Activated CD8-positive, alpha-beta memory T cell treated with anti-CD3 and anti-CD28 coated beads, Interleukin-2, amount 50 U/mL, for 1 hour (primary cell): ENCODE measurements around the gene HSPA1A.

Experiments used
- DNase-seq: peaks from one replicate; pipeline ENCODE4 v3.0.0-alpha.2; 2020; ENCODE audit errors: extremely low read depth

The HSPA1A gene

GRCh38 chr6:31815025-31815838 is at the start of gene HSPA1A, which contains the start of gene HSPA1L:
TSS of gene HSPA1A (plus strand) at chr6:31815543. CDS start at chr6:31815757, 214 bp downstream.
TSS of gene HSPA1L (minus strand) at chr6:31815283. CDS start at chr6:31811972, 3,311 bp downstream.
- no peak for DNase-seq

DNA sequence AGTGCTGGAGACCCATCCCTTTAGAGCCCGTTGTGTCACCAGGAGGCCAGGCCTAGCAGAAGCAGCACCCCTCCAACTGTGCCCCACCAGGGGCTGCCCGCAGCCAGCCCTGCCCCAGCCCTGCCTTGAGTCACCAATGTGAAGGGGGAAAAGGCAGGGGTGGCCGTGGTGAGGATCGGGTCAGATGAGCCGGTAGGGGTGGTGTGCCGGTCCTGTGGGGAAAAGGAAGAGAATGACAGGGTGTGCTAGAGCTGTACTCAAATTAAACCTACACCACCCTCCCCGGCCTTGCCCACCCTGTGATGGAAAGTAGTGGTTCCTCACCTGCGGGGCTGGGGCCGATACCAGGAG is 49.8 kb upstream of the HSPA1A start:
- DNase-seq: no peak

DNA sequence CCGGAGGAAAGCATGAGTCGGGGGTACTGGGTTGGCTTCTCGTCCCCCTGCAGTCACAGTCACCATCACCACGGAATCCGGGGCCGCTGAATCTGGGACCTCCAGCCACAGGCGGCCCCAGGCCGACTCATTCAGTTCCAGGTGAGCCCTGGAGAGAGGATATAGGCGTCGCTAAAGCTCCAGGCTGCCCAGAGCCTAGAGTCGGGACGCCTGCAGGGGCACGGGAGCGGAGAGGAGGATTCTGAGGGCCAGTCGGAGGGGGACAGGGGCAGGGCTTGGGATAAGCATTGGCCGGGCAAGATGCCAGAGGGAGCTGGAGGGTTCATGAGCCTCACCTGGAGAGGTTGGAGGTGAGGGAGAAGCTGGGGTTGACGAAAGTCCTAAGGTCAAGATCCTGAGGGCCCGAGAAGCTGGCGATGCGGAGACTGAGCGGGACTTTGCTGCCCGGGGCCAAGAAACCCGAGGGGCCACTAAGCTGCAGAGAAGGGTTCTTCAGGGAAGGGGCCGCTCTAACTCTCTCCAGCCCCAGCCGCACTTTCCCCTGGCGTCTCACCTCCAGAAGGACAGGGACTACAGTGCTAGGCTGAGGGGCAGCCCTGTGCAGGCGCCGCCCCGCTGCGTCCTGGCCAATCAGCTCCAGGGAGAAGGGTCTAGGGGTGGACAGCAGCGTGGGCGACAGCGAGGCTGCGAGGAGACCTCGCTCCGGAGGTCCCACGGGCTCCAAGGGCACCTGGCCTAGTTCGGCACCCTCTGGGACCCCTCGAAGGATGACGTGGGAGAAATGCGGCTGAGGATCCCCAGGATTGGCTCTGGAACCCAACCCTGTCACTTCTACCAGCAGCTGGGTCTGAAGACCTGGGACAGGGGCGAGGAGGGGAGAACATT is 49.2 kb upstream of the HSPA1A start:
- DNase-seq: no peak

DNA sequence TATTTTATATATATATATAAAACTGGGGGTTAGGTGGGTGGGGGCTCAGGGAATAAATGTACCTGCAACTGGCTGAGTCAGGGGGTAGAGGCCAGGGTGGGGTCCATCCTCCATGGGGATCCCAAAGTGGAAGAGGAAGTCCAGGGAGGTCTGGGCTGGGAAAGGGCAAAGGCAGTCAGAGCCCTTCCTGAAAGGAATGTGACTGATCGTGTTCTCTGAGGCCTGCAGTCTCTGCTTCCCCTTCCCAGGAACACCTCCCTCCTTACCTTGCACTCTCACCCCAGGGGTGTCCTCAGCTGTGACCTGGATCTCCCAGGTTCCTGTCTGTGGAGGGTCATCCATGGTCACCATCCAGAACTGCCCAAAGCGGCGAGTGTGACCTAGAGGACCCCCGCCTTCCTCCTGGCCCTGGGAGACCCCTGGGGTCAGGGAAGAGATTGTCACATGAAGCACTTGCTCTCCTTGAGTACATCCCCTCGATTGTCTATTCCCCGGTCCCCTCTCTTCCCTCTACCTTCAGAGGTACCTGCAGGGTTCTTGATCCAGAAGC is 48.2 kb upstream of the HSPA1A start:
- DNase-seq: no peak

DNA sequence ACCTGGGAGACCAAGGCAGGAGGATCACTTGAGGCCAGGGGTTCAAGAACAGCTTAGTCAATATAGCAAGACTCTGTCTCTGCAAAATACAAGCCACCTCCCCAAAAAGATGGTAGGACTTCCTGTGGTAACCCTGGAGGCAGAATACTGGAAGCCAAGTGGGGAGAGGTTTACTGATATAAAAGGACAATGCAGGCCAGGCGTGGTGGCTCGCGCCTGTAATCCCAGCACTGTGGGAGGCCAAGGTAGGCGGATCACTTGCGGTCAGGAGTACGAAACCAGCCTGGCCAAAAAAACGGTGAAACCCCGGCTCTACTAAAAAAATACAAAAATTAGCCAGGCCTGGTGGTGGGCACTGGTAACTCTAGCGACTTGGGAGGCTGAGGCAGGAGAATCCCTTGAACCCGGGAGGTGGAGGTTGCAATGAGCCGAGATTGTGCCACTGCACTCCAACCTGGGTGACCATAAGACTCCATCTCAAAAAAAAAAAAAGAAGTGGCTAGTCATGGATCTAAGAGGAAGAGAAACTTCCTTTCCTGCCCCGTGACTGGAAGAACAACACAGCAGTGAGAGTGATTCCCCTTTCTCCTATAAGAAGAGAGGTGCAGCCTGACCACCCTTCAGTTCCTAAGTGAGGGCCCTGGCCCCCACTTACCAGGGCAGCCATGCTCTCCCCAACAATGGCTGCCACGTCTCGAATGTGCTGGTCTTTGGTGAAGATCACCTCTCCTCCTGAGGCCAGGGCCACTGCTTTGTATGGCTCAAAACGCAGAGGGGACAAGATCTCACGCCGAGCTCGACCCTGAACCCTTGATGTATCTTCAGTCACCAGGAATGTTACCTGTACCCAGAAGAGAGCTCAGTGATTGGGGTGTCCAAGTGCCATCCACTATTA is 46.7 kb upstream of the HSPA1A start:
- DNase-seq: no peak

DNA sequence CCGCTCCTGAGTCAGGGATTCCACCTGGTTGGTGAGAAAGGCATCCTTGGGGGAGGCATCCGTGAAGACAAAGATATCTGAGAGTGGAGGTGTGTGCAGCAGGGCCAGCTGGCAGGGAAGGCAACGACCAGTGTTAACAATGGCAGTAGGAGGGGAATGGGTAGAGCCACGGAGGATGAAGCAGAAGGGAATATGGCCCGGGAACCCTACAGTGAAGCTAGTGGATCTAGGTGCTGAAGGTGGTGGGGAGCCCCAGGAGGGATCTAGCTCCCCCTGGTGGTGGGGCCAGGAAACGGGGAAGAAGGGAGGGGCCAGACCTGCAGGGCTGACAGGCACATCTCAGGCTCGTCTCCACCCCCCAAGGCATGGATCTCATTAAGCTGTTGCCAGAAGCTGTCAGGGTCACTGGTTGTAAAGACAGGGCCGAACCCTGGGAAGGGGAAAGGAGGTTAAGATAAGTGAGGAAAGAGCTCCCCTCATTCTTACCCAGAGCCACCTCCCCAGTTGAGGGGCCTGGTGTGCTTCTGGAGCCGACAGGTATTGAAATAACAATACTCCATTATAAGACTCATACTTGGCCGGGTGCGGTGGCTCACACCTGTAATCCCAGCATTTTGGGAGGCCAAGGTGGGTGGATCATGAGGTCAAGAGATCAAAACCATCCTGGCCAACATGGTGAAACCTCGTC is 45.5 kb upstream of the HSPA1A start:
- peak; percentile 43 for DNase-seq

DNA sequence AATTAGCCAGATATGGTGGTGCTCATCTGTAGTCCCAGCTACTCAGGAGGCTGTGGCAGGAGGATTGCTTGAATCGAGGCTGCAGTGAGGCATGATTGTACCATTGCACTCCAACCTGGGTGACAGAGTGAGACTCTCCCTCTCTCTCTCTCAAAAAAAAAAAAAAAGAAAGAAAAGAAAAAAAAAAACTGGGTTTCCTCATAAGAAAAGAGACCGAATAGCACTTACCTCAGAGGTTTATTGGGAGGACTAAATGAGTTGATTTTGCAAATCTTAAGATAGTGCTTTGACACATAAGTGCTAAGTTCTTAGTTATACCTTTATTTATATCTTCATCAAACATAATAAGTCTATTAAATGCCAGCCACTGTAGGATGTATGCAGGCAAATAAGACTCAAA is 44.5 kb upstream of the HSPA1A start:
- DNase-seq: no peak

DNA sequence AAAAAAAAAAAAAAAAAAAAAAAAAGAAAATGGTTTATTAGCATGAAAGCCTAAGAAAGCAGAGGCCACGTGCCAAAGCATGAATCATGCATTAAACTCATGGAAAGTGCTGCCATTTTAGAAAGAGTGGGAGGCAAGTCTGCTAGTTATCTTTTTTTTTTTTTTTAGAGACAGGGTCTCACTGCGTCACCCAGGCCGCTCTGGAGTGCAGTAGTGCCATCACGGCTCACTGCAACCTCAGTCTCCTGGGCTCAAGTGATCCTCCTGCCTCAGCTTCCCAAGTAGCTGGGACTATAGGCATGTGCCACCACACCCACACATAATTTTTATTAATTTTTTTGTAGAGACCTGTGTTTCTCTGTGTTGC is 43.4 kb upstream of the HSPA1A start:
- DNase-seq: no peak

DNA sequence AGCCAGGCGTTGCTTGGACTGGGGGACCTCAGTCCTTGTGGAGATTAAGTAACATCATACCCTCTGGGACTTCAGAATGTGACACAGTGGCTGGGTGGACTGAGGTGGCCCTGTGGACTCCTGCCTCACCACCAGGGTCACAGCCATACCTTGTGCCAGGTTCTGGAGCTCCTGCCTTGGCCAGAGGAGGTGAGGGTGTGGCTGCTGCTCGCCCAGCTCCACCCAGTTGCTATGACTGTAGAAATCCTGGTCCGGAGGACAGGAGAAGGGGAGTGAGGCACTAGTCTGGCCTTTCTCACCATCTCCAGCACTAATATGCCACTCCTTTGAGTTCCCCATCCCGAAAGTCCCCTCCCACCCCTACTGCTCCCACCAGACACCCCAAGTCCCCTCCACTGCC is 40.2 kb upstream of the HSPA1A start:
- DNase-seq: no peak

- DNase-seq: no peak
Observed at GRCh38 chr6:31775633-31776484, 39.5 kb upstream of the HSPA1A start.

DNA sequence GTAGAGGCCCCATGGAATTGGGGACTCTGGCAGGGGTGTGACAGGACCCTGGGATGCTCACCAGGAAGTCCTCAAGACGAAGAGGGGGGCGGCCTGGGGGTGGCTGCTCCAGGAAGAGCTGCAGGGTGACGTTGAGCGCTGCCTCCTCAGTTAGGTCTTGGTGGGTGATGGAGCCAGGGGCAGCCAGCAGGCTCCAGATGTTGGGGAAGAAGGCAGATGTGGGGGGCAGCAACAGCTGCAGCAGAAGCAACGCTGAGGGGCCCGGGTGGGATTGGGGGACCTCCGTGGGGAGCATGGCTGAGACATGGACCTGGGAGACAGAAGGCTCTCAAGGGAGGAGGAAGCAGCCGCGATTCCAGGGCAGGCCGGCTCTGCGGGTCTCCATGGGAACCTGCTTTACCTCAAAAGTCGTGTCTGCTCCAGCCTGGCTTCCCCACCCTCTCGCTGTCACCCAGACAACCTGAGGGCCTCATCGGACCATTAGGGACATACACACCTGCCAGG is 38.8 kb upstream of the HSPA1A start:
- no peak for DNase-seq

GRCh38 chr6:31776989-31777666 is 38.2 kb upstream of the HSPA1A start, which contains the start of gene VWA7:
TSS of gene VWA7 (minus strand) at chr6:31777328. CDS start at chr6:31776779, 549 bp downstream.
- DNase-seq: no peak

- DNase-seq: no peak
Observed at GRCh38 chr6:31777667-31778050, 37.7 kb upstream of the HSPA1A start.

DNA sequence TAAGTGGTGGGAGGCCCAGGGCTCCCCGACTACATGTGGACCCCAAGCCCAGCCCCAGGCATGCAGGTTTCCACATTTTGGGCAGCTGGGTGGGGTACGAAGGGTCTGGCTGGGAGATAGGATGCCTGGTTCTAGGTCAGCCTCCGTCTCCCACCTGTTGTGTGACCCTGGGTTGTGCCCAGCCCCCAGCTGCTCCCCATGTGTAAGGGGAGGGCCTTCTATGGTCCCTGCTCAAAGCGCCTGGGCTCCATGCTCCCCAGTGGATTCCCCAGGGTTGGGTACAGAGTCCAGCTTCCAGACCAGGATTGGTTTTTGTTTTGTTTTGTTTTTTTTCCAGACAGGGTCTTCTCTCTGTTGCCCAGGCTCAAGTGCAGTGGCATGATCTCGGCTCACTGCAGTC is 37.1 kb upstream of the HSPA1A start:
- DNase-seq: no peak

DNA sequence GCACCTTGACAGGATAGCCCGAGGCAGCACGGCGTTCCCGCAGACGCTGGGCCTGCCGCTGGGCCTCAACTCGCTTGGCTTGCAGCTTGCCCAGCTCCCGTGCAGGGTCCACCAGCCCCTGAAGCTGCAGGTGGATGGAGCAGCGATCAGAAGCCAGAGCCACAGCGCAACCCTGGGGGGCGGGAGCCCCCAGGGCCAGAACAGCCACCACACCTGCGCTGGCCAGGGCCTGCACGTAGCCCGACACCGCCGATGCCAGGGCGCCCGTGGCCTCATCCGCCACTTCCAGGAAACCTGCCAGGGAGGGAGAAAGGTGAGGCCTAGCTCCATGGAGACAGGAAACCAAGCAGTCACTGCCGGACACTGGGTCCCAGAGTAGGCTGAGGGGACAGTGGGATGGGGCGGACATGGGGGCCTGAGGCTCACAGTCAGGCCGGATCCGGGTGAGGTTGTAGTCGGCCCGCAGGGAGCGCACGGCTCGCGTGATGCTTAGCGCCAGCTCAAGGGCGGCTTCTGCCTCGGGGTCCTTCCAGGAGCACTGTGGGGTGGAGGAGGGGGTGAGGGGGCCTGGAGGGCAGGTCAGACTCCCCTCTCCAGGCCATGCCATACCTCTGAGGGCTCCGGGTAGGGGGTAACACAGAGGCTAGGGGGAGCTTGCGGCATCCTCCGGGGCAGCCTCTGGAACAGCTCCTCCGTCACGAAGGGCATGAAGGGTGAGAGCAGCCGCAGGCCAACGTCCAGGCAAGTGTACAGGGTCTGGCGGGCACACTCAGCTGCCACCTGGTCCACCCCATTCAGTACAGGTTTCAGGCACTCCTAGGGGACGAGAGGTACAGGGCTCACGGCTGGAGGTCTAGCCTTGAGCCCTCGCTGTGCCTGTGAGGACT is 36.1 kb upstream of the HSPA1A start:
- DNase-seq: no peak

DNA sequence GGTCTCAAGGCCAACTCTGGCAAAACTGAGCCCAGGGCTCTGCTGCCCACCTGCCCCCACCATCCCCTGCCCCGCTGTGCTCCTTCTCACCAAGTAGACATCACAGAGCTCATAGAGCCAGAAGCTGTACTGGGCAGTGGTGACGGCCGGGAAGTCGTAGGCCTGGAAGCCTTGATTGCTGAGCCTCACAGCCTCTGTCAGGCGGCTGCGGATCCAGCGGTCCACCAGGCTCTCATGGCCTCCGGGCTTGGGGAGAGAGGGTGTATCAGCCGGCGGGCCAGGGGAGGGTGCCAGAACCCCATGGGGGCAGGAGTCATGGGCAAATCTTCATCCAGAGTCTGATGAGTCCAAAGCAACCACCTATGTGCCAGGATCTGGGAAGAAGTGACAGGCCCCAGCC is 35.4 kb upstream of the HSPA1A start:
- DNase-seq: no peak

GRCh38 chr6:31780507-31781243 is 34.7 kb upstream of the HSPA1A start:
- no peak for DNase-seq
